Measurements from ENCODE around the gene DEPP1. TPM values are rescaled to one million over a fixed set of nuclear protein-coding genes. Genes with fewer than 3 reads are reported as not detected.

DEPP1 gene
- total and polyA plus RNA-seq, 7 donors = 16.0 to 294 (median 53.7) TPM

DNA sequence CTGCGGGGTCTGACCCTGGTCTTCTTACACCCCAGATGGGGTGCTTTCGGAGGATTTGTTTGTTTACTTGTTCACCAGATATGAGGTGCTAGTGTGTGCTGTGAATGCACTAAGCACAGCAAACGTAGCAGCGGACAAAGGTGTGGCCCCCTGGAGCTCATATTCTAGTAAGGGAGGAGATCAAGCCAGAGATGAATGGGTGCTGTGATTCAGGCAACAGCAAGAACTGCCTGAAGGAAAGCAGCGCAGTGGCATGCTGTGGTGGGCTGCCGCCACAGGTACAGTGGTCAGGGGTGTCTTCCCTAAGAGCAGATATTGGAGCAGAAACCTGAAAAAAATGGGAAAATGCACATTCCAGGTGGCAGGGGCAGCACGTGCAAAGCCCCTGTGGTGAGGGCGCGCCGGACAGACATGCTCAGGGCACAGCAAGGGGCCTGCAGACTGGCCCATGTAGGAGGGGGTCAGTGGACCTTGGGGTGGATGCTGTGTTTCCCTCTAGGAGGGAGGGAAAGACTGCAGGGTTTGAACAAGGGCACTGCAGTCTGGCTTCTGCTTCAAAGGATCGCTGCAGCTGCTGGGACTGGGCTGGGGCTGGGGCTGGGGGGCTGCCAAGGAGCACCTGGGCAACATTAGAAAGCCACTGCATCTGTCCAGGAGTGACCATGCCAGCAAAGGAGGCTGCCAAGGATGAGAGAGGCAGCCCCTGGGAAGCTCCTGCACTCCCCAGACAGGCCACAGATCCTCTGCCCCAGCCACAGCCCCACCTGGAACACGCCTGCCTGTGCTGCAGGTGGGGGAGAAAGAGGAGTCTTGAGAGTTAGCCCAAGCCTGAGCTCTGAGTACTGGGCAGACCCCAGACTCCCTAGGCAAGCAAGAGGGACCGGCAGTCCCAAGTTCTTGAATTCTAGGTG, 927 bp upstream of the DEPP1 start:
- peaks cover 0 to 27% (median 12%) of the 10 kb centered on the region in 4 donors for H3K36me3 ChIP-seq
- H3K4me1 ChIP-seq = peaks cover 0 to 88% (median 83%) of the 10 kb centered on the region in 4 donors
- no peaks in the 10 kb centered on the region for H3K27me3 ChIP-seq
- peak; percentile 66 for DNase-seq
- H3K4me3 ChIP-seq = peak overlapping the region in 2 of 4 donors; percentile 54
- peak overlapping the region; percentile 88 to 92 (median 90) for H3K27ac ChIP-seq
- WGBS, 2 donors = 75 to 86% methylated on average over 13 of the region's 13 CpGs
- intact Hi-C loops (cut with DNase I) = loop anchor here (2.0 to 5.0 kb wide), 2 partner anchors 21 to 102 kb away; partner anchors contain the start of gene ZNF22
- no peaks in the 10 kb centered on the region for H3K9me3 ChIP-seq
- TF ChIP-seq POLR2A (IDR thresholded peaks at IDR 0.05) = no peak
- TF ChIP-seq, protein P1, sequence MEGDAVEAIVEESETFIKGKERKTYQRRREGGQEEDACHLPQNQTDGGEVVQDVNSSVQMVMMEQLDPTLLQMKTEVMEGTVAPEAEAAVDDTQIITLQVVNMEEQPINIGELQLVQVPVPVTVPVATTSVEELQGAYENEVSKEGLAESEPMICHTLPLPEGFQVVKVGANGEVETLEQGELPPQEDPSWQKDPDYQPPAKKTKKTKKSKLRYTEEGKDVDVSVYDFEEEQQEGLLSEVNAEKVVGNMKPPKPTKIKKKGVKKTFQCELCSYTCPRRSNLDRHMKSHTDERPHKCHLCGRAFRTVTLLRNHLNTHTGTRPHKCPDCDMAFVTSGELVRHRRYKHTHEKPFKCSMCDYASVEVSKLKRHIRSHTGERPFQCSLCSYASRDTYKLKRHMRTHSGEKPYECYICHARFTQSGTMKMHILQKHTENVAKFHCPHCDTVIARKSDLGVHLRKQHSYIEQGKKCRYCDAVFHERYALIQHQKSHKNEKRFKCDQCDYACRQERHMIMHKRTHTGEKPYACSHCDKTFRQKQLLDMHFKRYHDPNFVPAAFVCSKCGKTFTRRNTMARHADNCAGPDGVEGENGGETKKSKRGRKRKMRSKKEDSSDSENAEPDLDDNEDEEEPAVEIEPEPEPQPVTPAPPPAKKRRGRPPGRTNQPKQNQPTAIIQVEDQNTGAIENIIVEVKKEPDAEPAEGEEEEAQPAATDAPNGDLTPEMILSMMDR (IDR thresholded peaks at IDR 0.05) = no peak
- TF ChIP-seq EP300 (IDR thresholded peaks at IDR 0.05) = no peak
- TF ChIP-seq POLR2AphosphoS5 (IDR thresholded peaks at IDR 0.05) = no peak

GRCh38 chr10:44978213-44978569, 418 bp downstream of the DEPP1 start:
- Histone ChIP-seq H3K36me3 (peaks cover 0 to 19% (median 9%) of the 10 kb centered on the region in 4 donors), H3K4me1 (peaks cover 0 to 96% (median 92%) of the 10 kb centered on the region in 4 donors), H3K9me3 (no peaks in the 10 kb centered on the region), H3K4me3 (peak overlapping the region; percentile 54 to 64 (median 54)), H3K27ac (peak overlapping the region; percentile 88 to 92 (median 90)), H3K27me3 (no peaks in the 10 kb centered on the region)
- DNase-seq = peak; percentile 60
- TF ChIP-seq POLR2AphosphoS5 (IDR thresholded peaks at IDR 0.05) (no peak), EP300 (IDR thresholded peaks at IDR 0.05) (no peak), POLR2A (IDR thresholded peaks at IDR 0.05) (no peak)
- TF ChIP-seq, protein P1 (IDR thresholded peaks at IDR 0.05) = no peak
- intact Hi-C loops (cut with DNase I) = loop anchor here (5.0 kb wide), 1 partner anchor 101 kb away; no protein-coding TSS in a partner anchor
- WGBS, 2 donors = 22 to 29% methylated on average over 4 of the region's 4 CpGs

GRCh38 chr10:44977287-44978212, 1.1 kb downstream of the DEPP1 start:
- intact Hi-C loops (cut with DNase I) = loop anchor here (5.0 kb wide), 1 partner anchor 100 kb away; no protein-coding TSS in a partner anchor
- Histone ChIP-seq H3K27ac (peak overlapping the region; percentile 88 to 92 (median 90)), H3K9me3 (no peaks in the 10 kb centered on the region), H3K4me1 (peaks cover 0 to 95% (median 89%) of the 10 kb centered on the region in 4 donors), H3K36me3 (peaks cover 0 to 25% (median 11%) of the 10 kb centered on the region in 4 donors), H3K4me3 (peak overlapping the region; percentile 54 to 64 (median 54)), H3K27me3 (no peaks in the 10 kb centered on the region)
- DNase-seq = peak; percentile 69
- peak in 3 of 4 donors; percentile 3 to 25 (median 8) for TF ChIP-seq POLR2AphosphoS5 (IDR thresholded peaks at IDR 0.05)
- no peak for TF ChIP-seq EP300 (IDR thresholded peaks at IDR 0.05)
- TF ChIP-seq, protein P1 (IDR thresholded peaks at IDR 0.05) = no peak
- 76 to 83% methylated on average over 25 of the region's 25 CpGs for WGBS, 2 donors

- Histone ChIP-seq H3K36me3 (peaks cover 5 to 35% (median 16%) of the 10 kb centered on the region in 4 donors), H3K4me1 (peaks cover 0 to 85% (median 79%) of the 10 kb centered on the region in 4 donors), H3K27me3 (no peaks in the 10 kb centered on the region), H3K27ac (peak overlapping the region; percentile 88 to 92 (median 90)), H3K9me3 (no peaks in the 10 kb centered on the region), H3K4me3 (peak overlapping the region; percentile 54 to 64 (median 54))
- WGBS, 2 donors = 88 to 91% methylated on average over 9 of the region's 9 CpGs
- intact Hi-C loops (cut with DNase I) = loop anchor here (5.0 kb wide), 1 partner anchor 99 kb away; no protein-coding TSS in a partner anchor
- TF ChIP-seq EP300 (IDR thresholded peaks at IDR 0.05) (no peak), POLR2AphosphoS5 (IDR thresholded peaks at IDR 0.05) (peak in 3 of 4 donors; percentile 30 to 46 (median 37))
- DNase-seq = peak; percentile 71
Measured at GRCh38 chr10:44976352-44977198, 2.0 kb downstream of the DEPP1 start.
